ENCODE measurements around the gene TSHZ1. TPM values are rescaled to one million over a fixed set of nuclear protein-coding genes. Genes with fewer than 3 reads are reported as not detected.

The TSHZ1 gene
- polyA plus RNA-seq, 1 of the 3 experiments (the other 2 are of a cell fraction), result 2.6 TPM

GRCh38 chr18:75200071-75200470 lies 10.5 kb upstream of the TSHZ1 start:
- H3K79me2 ChIP-seq (ENCODE audit: insufficient read depth), result peaks cover 47% of the 10 kb centered on the region
- peaks cover 15 to 20% of the 10 kb centered on the region in 2 experiments for H3K36me3 ChIP-seq (replicated peaks in 1 of 2; ENCODE audit: control insufficient read depth in 1 of 2, insufficient read depth in 2 of 2, low read length in 1 of 2)
- no peak overlapping the region for H3K4me3 ChIP-seq (ENCODE audit: low read depth in 2 of 2, low read length in 1 of 2)
- H3K27ac ChIP-seq (ENCODE audit: low read depth in 2 of 2, low read length in 1 of 2), result peak overlapping the region in 1 of 2 experiments; percentile 89; a peak in 2 of 4 replicates
- ChIA-PET POLR2A (no interaction called here), CTCF (no interaction called here)
- no peaks in the 10 kb centered on the region for H3F3A ChIP-seq (replicated peaks; ENCODE audit: insufficient read depth)
- no peaks in the 10 kb centered on the region for H3K9me3 ChIP-seq
- no peak for DNase-seq
- H3K27me3 ChIP-seq (ENCODE audit: insufficient read depth), result no peaks in the 10 kb centered on the region
- H2AFZ ChIP-seq (ENCODE audit: low read depth), result no peak overlapping the region
- no peaks in the 10 kb centered on the region for H4K20me1 ChIP-seq (ENCODE audit: insufficient read depth)
- TF ChIP-seq SIN3A (IDR thresholded peaks at IDR 0.05; ENCODE audit: borderline replicate concordance, low read depth, low read length) (no peak), FOSL2 (IDR thresholded peaks at IDR 0.05; ENCODE audit: borderline replicate concordance, low read depth) (peak; percentile 16; the same call in 1 of the 2 replicates)
- WGBS (ENCODE audit: low lambda C conversion rate), result 91% methylated on average over 13 of the region's 13 CpGs
- no peak overlapping the region for H3K4me2 ChIP-seq
- H3K9ac ChIP-seq, result no peak overlapping the region
- H3K4me1 ChIP-seq (ENCODE audit: control insufficient read depth in 1 of 2, insufficient read depth in 2 of 2, low read depth in 1 of 2, low read length in 1 of 2), result peaks cover 25 to 62% of the 10 kb centered on the region in 2 experiments
- no peaks in the 10 kb centered on the region for H3K9me2 ChIP-seq

- H3K9me3 ChIP-seq, result no peaks in the 10 kb centered on the region
- H3K79me2 ChIP-seq (ENCODE audit: insufficient read depth), result peaks cover 54% of the 10 kb centered on the region
- WGBS (ENCODE audit: low lambda C conversion rate), result 55% methylated on average over 7 of the region's 7 CpGs
- H3K9me2 ChIP-seq, result no peaks in the 10 kb centered on the region
- H3K36me3 ChIP-seq (replicated peaks in 1 of 2; ENCODE audit: control insufficient read depth in 1 of 2, insufficient read depth in 2 of 2, low read length in 1 of 2), result peaks cover 15 to 20% of the 10 kb centered on the region in 2 experiments
- H4K20me1 ChIP-seq (ENCODE audit: insufficient read depth), result no peaks in the 10 kb centered on the region
- DNase-seq, result no peak
- CTCF ChIA-PET, result no interaction called here
- no peaks in the 10 kb centered on the region for H3K27me3 ChIP-seq (ENCODE audit: insufficient read depth)
- H2AFZ ChIP-seq (ENCODE audit: low read depth), result no peak overlapping the region
- no peak overlapping the region for H3K9ac ChIP-seq
- no peaks in the 10 kb centered on the region for H3F3A ChIP-seq (replicated peaks; ENCODE audit: insufficient read depth)
- no peak overlapping the region for H3K4me2 ChIP-seq
- H3K4me1 ChIP-seq (ENCODE audit: control insufficient read depth in 1 of 2, insufficient read depth in 2 of 2, low read depth in 1 of 2, low read length in 1 of 2), result peaks cover 25 to 65% of the 10 kb centered on the region in 2 experiments
- peak overlapping the region; percentile 12 to 89; a peak in 3 of 4 replicates for H3K27ac ChIP-seq (ENCODE audit: low read depth in 2 of 2, low read length in 1 of 2)
- POLR2A ChIA-PET, result no interaction called here
- H3K4me3 ChIP-seq (ENCODE audit: low read depth in 2 of 2, low read length in 1 of 2), result no peak overlapping the region
- peak; percentile 92 for TF ChIP-seq GATA2 (CRISPR knock-in tag; IDR thresholded peaks at IDR 0.05)
- no peak for TF ChIP-seq RAD21 (IDR thresholded peaks at IDR 0.05; ENCODE audit: low read length)
- TF ChIP-seq JUND (IDR thresholded peaks at IDR 0.05), result no peak
- no peak for TF ChIP-seq CHD2 (IDR thresholded peaks at IDR 0.05; ENCODE audit: low read length, partially characterized antibody)
- no peak for TF ChIP-seq POLR2AphosphoS5 (IDR thresholded peaks at IDR 0.05; ENCODE audit: low read depth, low read length)
- TF ChIP-seq FOXM1 (IDR thresholded peaks at IDR 0.05; ENCODE audit: low read depth), result no peak
- no peak for TF ChIP-seq FOSL2 (IDR thresholded peaks at IDR 0.05; ENCODE audit: borderline replicate concordance, low read depth)
- no peak for TF ChIP-seq USF2 (IDR thresholded peaks at IDR 0.05; ENCODE audit: borderline replicate concordance, low read depth, low read length)
- TF ChIP-seq SMC3 (IDR thresholded peaks at IDR 0.05; ENCODE audit: low read depth, low read length), result no peak
- no peak for TF ChIP-seq MEF2A (IDR thresholded peaks at IDR 0.05; ENCODE audit: borderline replicate concordance, low read depth)
- TF ChIP-seq EP300 (IDR thresholded peaks at IDR 0.05; ENCODE audit: borderline replicate concordance in 1 of 2, low read depth in 1 of 2, low read length in 1 of 2), result peak in 1 of 2 experiments; percentile 83; a peak in 1 of 4 replicates
- TF ChIP-seq CTCF (IDR thresholded peaks at IDR 0.05), result no peak
- no peak for TF ChIP-seq REST (IDR thresholded peaks at IDR 0.05; ENCODE audit: low read depth, low read length)
- no peak for TF ChIP-seq RFX5 (IDR thresholded peaks at IDR 0.05; ENCODE audit: low read length)
- no peak for TF ChIP-seq USF1 (IDR thresholded peaks at IDR 0.05; ENCODE audit: borderline replicate concordance, low read depth)
- no peak for TF ChIP-seq TAF1 (IDR thresholded peaks at IDR 0.05; ENCODE audit: borderline replicate concordance, low read depth, low read length)
- no peak for TF ChIP-seq YY1 (IDR thresholded peaks at IDR 0.05; ENCODE audit: low read depth)
- TF ChIP-seq RCOR1 (IDR thresholded peaks at IDR 0.05; ENCODE audit: low read length), result peak; percentile 87
- no peak for TF ChIP-seq EZH2phosphoT487 (IDR thresholded peaks at IDR 0.05; ENCODE audit: borderline replicate concordance, low read depth)
- no peak for TF ChIP-seq NRF1 (IDR thresholded peaks at IDR 0.05; ENCODE audit: low read depth, low read length)
These were observed 9.9 kb upstream of the TSHZ1 start for GRCh38 chr18:75200605-75201280.

Data from SK-N-SH (cell line).